NCI-H526 treated with DMSO at 0.1 percent for 48 hours (cell line): ENCODE results near the gene ERBB3.
A peak's percentile ranks its signal among the peaks of the same experiment; 100 is the strongest.

Experiments used
- DNase-seq: peaks from one replicate; lab custom pipeline; 2025; lab: John Stamatoyannopoulos, UW

Gene ERBB3

DNA sequence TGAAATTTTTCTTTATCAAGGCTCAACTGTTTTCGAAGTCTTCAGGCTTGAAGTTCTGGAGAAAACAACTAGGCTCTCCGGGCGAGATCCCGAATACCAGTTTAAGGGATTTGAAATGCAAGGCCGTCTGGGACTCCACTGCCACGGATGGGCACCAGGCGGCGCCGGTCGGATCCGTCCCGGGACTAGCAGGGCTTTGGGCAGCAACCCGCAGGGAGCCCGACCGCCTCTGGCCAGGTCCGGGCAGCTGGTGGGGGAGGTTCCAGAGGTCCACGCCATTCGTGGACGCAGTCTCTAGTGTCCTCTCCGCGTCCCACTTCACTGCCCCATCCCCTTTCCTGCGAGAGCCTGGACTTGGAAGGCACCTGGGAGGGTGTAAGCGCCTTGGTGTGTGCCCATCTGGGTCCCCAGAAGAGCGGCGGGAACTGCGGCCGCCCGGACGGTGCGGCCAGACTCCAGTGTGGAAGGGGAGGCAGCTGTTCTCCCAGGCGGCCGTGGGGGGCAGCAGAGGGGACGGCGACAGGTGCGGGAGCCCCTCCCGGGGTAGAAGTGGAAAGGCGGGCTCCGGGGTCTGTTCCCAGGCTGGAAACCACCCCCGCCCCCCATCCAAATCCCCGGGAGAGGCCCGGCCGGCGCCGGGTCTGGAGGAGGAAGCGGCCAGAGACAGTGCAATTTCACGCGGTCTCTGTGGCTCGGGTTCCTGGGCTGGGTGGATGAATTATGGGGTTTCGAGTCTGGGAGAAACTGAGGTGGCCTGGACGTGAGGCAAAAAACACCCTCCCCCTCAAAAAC, 838 bp upstream of the ERBB3 start:
- peak; percentile 76 for DNase-seq

GRCh38 chr12:56080556-56081138, 682 bp downstream of the ERBB3 start:
- no peak for DNase-seq

DNA sequence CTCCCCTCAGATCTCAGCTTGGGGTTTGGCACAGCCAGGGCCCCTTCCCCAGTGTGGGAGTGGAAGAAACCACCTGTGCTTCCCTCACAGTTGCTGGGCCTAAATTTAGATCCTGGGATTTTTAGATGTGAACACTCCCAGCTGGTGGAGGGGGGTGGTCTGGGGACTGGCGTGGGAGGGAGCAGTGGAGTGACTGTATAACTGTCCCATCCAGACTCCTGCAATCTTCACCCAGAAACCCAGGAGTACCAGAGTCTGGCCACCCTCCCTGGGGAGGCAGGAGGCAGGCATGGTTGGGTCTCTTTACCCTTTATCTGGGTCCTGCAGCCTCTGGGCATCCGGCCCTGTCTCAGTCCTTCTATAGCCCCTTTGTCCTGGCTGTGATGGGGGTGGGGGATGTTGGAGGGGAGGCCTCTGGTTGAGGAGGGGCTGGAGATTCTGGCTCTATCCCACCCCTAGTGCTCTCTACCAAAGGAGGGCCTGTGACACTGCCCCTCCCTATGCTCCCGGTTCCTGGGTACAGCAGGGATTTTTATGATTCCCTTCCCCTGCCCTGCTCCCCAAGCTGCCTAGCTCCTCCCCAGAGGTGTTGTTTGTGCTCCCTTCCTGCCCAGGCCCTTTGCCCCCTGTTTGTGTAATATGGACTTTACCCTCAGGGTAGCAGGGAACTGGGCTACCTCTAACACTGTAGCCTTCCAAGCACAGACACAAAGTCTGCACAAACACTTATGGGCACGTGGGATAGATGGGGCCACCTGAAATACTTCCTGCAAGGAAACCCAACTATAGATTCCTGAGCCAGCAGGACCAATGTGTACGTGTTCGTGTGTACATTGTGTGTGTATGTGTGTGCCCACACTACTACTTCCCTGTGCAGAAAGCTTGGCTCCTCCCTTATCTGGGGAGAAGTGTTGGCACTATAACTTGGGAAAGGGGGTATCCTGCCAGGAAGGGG, 1.7 kb downstream of the ERBB3 start:
- DNase-seq = no peak

DNA sequence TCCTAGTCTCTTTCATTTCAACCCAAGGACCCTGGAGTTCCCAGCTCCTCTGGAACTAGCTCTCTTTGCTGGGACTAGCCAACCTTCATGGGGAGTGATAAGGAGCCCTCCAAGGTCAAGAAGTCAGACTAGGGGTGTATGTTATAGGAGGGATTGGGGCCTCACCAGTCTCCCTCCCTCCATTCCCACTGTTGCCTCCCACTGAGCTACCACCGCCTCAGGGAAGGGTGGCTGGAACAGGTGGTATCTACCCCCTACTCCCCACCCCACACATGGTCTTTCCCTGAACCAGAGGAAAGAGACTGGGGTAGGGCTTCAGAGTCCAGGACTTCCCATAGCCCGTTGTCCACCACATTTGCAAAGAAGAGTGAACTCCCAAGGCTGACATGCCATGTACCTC, 2.4 kb downstream of the ERBB3 start:
- DNase-seq = no peak

GRCh38 chr12:56082967-56083366, 3.0 kb downstream of the ERBB3 start:
- no peak for DNase-seq

DNA sequence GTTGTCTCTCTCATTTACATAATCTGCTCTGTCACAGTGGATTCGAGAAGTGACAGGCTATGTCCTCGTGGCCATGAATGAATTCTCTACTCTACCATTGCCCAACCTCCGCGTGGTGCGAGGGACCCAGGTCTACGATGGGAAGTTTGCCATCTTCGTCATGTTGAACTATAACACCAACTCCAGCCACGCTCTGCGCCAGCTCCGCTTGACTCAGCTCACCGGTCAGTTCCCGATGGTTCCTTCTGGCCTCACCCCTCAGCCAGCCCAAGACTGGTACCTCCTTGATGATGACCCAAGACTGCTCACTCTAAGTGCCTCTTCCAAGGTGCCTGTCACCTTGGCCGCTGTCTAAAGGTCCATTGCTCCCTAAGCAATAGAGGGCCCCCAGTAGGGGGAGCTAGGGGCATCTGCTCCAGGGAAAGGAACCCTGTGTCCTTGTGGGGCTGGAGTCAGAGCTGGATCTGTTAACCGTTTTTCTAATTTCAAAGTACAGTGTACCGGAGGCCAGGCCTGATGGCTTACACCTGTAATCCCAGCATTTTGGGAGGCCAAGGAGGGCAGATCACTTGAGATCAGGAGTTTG, 5.1 kb downstream of the ERBB3 start:
- DNase-seq = peak; percentile 2

- DNase-seq = no peak
Observed at GRCh38 chr12:56086096-56086495, 6.1 kb downstream of the ERBB3 start.

DNA sequence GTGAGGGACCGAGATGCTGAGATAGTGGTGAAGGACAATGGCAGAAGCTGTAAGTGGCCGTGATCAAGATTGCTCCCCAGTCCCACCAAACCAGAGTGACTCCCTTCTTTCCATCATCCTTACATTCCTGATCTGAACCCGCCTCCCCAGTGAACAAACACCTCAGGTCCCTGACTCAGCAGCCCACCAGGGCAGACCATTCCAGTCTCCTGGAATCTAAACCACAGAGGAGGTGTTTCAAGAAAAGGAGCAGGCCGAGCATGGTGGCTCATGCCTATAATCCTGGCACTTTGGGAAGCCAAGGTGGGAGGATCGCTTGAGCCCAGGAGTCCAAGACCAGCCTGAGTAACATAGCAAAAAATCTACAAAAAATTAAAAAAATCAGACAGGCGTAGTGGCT, 6.6 kb downstream of the ERBB3 start:
- no peak for DNase-seq

DNA sequence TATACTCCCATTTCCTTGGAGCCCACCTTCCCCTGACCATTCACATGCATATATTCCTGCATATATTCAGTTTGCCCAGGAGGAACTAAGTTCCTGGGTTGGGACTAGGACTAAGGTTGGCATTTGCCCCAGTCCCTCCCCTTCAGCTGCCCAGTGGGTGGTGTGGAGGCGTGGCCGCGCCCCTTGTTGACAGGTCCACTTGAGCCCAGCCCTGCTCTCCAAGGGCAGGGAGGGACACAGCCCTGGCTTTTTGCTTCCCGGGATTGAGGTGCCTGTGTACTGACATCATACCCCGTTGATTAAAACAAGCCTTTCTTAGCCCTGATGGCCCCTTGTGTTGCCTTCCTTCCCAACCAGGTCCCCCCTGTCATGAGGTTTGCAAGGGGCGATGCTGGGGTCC, 7.3 kb downstream of the ERBB3 start:
- DNase-seq = no peak

- DNase-seq = no peak
Observed at GRCh38 chr12:56097738-56098137, 17.8 kb downstream of the ERBB3 start.

DNA sequence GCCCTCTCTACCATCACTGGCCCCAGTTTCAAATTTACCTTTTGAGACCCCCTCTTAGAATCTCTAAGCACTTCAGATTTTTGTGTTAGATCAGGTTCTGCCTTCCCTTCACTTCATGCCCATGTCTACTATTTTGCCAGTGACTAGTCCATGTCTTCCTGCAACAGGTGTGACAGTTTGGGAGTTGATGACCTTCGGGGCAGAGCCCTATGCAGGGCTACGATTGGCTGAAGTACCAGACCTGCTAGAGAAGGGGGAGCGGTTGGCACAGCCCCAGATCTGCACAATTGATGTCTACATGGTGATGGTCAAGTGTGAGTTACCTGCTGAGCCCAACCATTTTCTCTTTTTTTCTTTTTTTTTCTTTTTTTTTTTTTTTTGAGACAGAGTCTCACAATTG, 18.6 kb downstream of the ERBB3 start:
- no peak for DNase-seq

DNA sequence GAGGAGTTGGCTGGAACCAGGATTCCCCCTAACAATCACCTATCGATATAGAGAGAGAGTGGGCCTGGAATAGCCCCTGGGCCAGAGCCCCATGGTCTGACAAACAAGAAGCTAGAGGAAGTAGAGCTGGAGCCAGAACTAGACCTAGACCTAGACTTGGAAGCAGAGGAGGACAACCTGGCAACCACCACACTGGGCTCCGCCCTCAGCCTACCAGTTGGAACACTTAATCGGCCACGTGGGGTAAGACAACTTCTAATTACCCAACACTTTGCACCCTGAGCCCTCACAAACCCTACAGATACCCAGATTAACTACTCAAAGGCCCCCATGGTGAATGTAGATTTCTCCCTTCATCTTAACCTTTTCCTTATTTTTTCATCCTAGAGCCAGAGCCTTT, 19.8 kb downstream of the ERBB3 start:
- DNase-seq = no peak

DNA sequence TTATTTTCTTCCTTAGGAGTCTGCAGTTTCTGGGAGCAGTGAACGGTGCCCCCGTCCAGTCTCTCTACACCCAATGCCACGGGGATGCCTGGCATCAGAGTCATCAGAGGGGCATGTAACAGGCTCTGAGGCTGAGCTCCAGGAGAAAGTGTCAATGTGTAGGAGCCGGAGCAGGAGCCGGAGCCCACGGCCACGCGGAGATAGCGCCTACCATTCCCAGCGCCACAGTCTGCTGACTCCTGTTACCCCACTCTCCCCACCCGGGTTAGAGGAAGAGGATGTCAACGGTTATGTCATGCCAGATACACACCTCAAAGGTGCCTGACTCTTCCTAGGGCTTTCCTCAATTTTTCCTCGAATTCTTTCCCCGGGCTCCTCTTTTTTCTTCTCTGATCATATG, 21.1 kb downstream of the ERBB3 start:
- no peak for DNase-seq

GRCh38 chr12:56102683-56103065, 22.7 kb downstream of the ERBB3 start:
- DNase-seq = no peak

DNA sequence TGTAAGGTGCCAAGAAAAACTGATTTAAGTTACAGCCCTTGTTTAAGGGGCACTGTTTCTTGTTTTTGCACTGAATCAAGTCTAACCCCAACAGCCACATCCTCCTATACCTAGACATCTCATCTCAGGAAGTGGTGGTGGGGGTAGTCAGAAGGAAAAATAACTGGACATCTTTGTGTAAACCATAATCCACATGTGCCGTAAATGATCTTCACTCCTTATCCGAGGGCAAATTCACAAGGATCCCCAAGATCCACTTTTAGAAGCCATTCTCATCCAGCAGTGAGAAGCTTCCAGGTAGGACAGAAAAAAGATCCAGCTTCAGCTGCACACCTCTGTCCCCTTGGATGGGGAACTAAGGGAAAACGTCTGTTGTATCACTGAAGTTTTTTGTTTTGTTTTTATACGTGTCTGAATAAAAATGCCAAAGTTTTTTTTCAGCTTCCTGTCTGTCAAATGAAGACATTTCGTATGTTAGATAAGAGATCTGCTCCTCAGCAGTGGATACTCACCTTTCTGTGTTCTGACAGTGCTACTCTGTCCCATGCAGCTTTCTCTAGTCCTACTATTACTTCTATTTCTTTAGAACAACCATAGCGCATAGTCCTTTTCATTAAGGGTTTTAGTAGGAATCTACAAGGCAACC, 23.2 kb downstream of the ERBB3 start:
- DNase-seq = no peak

GRCh38 chr12:56103823-56104108, 23.8 kb downstream of the ERBB3 start:
- no peak for DNase-seq

- DNase-seq = peak; percentile 98
Observed at GRCh38 chr12:56104109-56104814, 24.3 kb downstream of the ERBB3 start, which contains the start of gene PA2G4. Gene PA2G4, plus strand, starts transcription at chr12:56104559. Its CDS starts 179 bp downstream, at chr12:56104738.

- DNase-seq = no peak
Observed at GRCh38 chr12:56104815-56105608, 25.0 kb downstream of the ERBB3 start.

DNA sequence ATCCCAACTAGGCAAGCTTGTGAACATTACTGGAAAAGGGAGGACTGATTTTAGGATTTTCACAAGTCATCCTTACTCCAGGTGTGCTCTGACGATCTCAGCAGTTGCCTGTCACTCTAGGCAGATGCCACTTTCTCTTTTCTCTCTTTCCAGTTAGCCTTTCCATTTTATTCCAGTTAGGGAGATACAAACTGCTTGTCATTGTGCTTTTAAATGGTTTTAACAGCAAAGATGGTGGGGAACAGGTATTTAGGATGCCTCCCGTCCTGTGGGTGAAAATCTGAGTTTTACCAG, 25.6 kb downstream of the ERBB3 start:
- DNase-seq = no peak

- no peak for DNase-seq
Observed at GRCh38 chr12:56107242-56107641, 27.3 kb downstream of the ERBB3 start.

- DNase-seq = no peak
Observed at GRCh38 chr12:56110571-56110970, 30.6 kb downstream of the ERBB3 start.
